Measurements from ENCODE around the gene NT5C2. TPM values are rescaled to one million over a fixed set of nuclear protein-coding genes. Genes with fewer than 3 reads are reported as not detected.
A peak's percentile ranks its signal among the peaks of the same experiment; 100 is the strongest.

The NT5C2 gene
- total RNA-seq, 1 experiment from 2014 or later: 70.0 TPM

GRCh38 chr10:103204353-103205255, 11.5 kb upstream of the NT5C2 start:
- H3K4me3 Mint-ChIP-seq (ENCODE audit: low read depth, unreplicated experiment): no peak overlapping the region
- peaks cover 6% of the 10 kb centered on the region for H3K36me3 Mint-ChIP-seq (ENCODE audit: insufficient read depth, unreplicated experiment)
- intact Hi-C loops (cut with micrococcal nuclease; ENCODE audit: unreplicated experiment): no loop called here
- CTCF ChIA-PET: no interaction called here
- peaks cover 9% of the 10 kb centered on the region for H3K27me3 Mint-ChIP-seq (ENCODE audit: unreplicated experiment)
- no TSS peak for BruUV-seq (replicated peaks)
- peaks cover 32% of the 10 kb centered on the region for H3K4me1 Mint-ChIP-seq (ENCODE audit: low read depth, unreplicated experiment)
- H3K27ac Mint-ChIP-seq (ENCODE audit: unreplicated experiment): peak overlapping the region; percentile 87
- no peaks in the 10 kb centered on the region for H3K9me3 Mint-ChIP-seq (ENCODE audit: low read depth, unreplicated experiment)
- TF ChIP-seq CTCF (IDR thresholded peaks at IDR 0.05; ENCODE audit: unreplicated experiment): no peak
- DNase-seq: peak; percentile 53

- H3K9me3 Mint-ChIP-seq (ENCODE audit: low read depth, unreplicated experiment): no peaks in the 10 kb centered on the region
- TF ChIP-seq CTCF (IDR thresholded peaks at IDR 0.05; ENCODE audit: unreplicated experiment): no peak
- H3K4me3 Mint-ChIP-seq (ENCODE audit: low read depth, unreplicated experiment): no peak overlapping the region
- no peak overlapping the region for H3K27ac Mint-ChIP-seq (ENCODE audit: unreplicated experiment)
- H3K27me3 Mint-ChIP-seq (ENCODE audit: unreplicated experiment): peaks cover 9% of the 10 kb centered on the region
- H3K4me1 Mint-ChIP-seq (ENCODE audit: low read depth, unreplicated experiment): peaks cover 32% of the 10 kb centered on the region
- H3K36me3 Mint-ChIP-seq (ENCODE audit: insufficient read depth, unreplicated experiment): peaks cover 6% of the 10 kb centered on the region
- DNase-seq: no peak
- intact Hi-C loops (cut with micrococcal nuclease; ENCODE audit: unreplicated experiment): no loop called here
- CTCF ChIA-PET: no interaction called here
- no TSS peak for BruUV-seq (replicated peaks)
These were observed 10.4 kb upstream of the NT5C2 start for GRCh38 chr10:103203466-103203865.

GRCh38 chr10:103202319-103202718, 9.2 kb upstream of the NT5C2 start:
- Mint-ChIP-seq H3K36me3 (ENCODE audit: insufficient read depth, unreplicated experiment) (peaks cover 6% of the 10 kb centered on the region), H3K9me3 (ENCODE audit: low read depth, unreplicated experiment) (no peaks in the 10 kb centered on the region), H3K27ac (ENCODE audit: unreplicated experiment) (no peak overlapping the region), H3K4me3 (ENCODE audit: low read depth, unreplicated experiment) (no peak overlapping the region), H3K4me1 (ENCODE audit: low read depth, unreplicated experiment) (peaks cover 42% of the 10 kb centered on the region), H3K27me3 (ENCODE audit: unreplicated experiment) (peaks cover 9% of the 10 kb centered on the region)
- intact Hi-C loops (cut with micrococcal nuclease; ENCODE audit: unreplicated experiment): no loop called here
- CTCF ChIA-PET: interaction anchor here (0.7 kb wide), 1 partner anchor 37 kb away, joined by 4 read pairs; no protein-coding TSS in a partner anchor
- BruUV-seq (replicated peaks): no TSS peak
- TF ChIP-seq CTCF (IDR thresholded peaks at IDR 0.05; ENCODE audit: unreplicated experiment): no peak
- DNase-seq: no peak

GRCh38 chr10:103199488-103199887, 6.4 kb upstream of the NT5C2 start:
- Mint-ChIP-seq H3K4me3 (ENCODE audit: low read depth, unreplicated experiment) (no peak overlapping the region), H3K27me3 (ENCODE audit: unreplicated experiment) (no peaks in the 10 kb centered on the region), H3K4me1 (ENCODE audit: low read depth, unreplicated experiment) (peaks cover 18% of the 10 kb centered on the region), H3K9me3 (ENCODE audit: low read depth, unreplicated experiment) (no peaks in the 10 kb centered on the region), H3K36me3 (ENCODE audit: insufficient read depth, unreplicated experiment) (no peaks in the 10 kb centered on the region), H3K27ac (ENCODE audit: unreplicated experiment) (no peak overlapping the region)
- no peak for TF ChIP-seq CTCF (IDR thresholded peaks at IDR 0.05; ENCODE audit: unreplicated experiment)
- BruUV-seq (replicated peaks): no TSS peak
- intact Hi-C loops (cut with micrococcal nuclease; ENCODE audit: unreplicated experiment): no loop called here
- CTCF ChIA-PET: no interaction called here
- no peak for DNase-seq
